CD4-positive, alpha-beta T cell treated with Interleukin-15 for 1 hour (primary cell): ENCODE data around the gene RPL29.

Source experiments
- DNase-seq: peaks from one replicate; pipeline ENCODE4 v3.0.0-alpha.2; 2020

The RPL29 gene

DNA sequence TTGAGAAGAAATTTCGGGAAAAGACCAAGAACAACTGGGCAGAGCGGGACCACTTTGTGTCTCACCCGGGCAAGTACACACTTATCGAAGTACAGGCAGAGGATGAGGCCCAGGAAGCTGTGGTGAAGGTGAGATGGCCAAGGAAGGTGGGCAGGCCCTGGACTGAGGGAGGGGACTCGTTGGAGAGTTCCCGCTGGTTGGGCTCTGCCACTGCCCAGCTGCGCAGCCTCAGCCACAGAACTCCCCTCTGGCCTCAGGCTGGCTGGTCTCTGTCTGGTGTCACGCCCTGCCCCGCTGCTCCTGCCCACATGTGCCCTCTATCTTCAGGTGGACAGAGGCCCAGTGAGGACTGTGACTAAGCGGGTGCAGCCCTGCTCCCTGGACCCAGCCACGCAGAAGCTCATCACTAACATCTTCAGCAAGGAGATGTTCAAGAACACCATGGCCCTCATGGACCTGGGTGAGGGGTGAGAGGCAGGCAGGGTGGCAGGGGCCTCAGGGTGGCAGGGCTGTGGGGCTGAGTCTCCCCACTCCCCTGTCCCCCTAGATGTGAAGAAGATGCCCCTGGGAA is 51.2 kb downstream of the RPL29 start:
- no peak for DNase-seq
